Right forelimb (tissue), 1 donor: Measurements from ENCODE around the gene HTR7.
"Not testable (repeated sequence)": the region's sequence is repeated elsewhere in the genome, so short reads cannot be mapped to it uniquely, and the experiment has no call there.

ENCODE experiments used
- DNase-seq: peaks from one replicate; pipeline ENCODE4 v3.0.0-alpha.2; 2018

The HTR7 gene

DNA sequence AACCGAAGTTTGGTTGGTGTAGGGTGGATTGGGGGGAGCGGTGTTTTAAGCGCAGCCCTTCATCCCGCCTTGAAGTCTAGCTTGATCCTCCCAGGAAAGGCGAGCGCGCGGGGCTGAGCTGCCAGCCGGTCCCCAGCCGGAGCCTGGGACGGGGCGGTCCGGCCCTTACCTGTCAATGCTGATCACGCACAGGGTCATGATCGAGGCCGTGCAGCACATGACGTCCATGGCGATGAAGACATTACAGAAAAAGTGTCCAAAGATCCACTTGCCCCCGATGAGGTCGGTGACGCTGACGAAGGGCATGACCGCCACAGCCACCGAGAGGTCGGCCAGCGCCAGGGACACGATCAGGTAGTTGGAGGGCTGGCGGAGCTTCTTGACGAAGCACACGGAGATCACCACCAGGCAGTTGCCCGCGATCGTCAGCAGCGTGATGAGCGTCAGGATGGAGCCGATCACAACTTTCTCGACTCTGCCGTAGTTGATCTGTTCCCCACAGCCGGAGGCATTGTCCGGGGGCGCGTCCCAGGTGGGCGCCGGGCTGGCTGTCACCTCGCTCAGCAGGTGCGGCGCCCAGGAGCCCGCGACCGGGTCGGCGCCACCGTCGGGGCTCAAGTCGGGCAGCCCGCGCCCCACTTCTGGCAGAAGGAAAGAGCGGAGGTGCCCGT, 740 bp downstream of the HTR7 start:
- DNase-seq, result no peak

DNA sequence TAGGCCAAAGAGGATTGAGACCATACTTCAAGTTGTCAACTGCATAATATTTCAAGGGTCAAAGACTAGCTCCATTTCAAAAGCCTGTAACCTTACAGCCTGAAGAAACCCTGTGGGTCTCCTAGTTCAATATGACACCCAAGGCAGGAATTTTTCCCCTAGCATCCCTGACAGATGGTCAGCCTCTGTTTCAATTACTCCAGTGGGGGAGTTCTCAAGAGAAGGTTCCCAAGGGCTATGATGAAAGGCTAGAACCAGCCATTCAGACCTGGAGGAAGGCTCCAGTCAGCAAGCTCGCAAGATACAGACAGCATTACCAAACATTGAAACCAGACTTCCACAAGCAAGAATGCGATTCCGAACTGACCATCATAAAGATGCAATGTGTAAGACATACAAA, 1.6 kb downstream of the HTR7 start:
- DNase-seq, result no peak

DNA sequence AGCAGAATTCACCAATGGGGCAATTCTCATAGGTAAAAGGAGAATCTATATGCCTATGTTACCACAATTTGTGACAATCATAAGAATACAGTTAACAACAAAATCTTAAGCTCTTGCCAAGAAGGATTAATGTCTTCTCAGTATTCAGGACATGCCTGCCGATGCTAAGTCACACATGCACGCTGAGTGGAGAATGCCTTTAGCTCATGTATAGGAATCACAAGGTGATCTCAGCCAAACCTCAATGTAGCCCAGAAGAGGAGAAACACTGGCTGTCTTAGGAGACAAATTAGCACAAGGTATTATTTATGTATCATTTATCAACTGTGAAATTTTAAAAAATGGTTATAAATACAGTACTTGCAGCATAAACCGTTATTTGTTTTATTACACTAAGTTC, 2.7 kb downstream of the HTR7 start:
- no peak for DNase-seq

DNA sequence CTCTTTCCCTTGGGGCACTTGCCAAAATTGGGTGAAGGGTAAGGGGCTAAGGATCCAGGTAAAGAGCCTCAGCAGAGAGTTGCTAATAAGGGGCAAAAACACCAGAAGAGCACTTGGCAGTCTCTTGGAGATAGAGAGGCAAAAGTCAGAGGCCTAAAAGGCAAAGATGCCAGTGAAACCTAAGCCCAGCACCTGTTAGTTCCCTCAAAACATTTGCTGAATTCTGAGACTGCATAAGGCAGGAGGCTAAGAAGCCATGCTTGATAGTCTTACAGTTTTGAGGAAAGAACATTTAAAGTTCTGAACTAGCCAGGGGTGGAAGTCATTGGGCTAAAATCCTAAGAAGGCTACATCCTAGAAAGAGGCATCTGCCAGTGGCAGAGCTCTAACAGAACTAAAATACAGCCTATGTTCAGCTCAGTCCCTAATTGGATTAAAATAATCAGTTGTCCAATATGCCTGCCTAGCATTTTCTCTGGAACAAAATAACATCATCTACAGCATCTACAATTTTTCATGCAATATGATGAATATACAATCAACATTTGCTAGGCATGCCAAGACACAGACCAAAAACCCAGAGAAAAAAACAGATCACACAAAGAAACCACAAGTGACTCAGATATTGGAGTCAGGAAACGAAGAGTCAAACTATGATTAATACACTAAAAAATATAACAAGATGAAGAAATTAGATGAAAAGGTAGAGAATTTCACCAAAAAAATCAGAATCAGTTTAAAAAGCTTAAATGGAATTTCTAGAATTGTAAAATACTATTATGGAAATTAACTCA, 7.7 kb downstream of the HTR7 start:
- no peak for DNase-seq

DNA sequence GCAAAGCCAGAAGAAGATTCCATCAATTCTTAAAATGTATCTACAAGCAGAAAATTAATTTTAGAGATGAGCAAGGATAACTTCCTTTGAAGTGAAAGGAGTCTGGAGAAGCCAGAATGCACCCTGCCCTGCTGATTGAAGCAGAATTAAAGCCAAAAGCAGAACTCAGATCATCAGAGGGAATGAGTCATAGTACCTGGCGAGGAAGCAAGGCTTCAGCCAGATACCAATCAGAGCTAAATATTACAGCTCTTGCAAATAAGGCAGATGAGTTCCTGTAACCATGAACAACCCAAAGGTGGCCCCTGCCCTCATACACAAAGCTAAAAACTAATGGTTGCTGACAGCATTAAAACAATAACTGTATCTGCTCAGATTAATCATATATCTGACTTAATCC, 10.4 kb downstream of the HTR7 start:
- no peak for DNase-seq

DNA sequence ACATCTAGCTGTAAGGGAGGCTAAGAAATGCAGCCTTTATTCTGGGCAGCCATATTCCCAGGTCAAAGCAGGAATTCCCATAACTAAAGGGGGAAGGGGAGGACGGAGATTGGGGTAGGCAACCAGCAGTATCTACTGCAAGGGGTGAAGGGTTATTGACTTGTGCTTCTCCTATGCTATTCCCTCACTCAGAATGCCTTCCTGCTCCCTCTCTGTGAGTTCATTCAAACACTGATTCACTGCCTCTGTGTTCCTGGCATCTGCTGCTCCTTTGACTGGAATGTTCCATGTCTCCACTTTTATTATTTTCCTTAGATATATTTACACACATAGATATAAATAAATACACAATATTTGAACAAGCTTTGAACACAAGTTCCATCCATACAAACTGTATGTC, 11.1 kb downstream of the HTR7 start:
- no peak for DNase-seq

DNA sequence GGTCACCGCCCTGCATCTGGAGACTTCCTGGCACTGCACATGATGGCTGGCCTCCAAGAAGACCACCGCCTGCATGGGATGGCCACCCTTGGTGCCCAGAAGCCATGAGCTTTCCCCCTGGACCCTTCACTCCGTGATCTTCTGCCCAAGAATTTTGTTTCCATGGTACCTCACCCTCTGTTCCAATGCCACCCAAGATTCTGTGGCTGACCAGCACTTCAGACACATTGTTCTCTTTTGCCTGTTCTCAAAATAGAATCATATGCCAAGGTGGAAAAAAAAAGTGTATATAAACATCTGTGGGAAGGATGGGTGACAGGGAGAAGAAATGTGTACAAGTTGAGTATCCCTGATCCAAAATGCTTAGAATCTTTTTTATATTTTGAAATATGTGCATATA, 12.1 kb downstream of the HTR7 start:
- no peak for DNase-seq

DNA sequence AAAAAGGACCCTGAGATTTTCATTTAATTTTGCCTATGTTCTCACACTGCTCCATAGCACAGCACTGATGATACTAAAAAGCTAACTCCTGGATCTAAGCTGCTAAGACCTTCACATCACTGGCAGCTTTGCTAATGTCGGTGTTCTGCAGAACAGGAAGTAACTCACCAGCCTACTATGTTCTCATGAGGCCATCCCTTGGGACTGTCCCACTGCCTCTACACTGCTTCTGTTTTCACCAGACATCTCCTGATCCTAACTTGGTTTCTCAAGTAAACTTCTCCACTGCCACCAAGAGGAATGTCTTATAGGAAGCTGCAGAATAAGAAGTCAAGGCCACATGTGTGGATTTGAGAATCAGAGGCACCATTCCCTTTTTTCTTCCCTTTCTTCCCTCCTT, 15.1 kb downstream of the HTR7 start:
- DNase-seq, result no peak

DNA sequence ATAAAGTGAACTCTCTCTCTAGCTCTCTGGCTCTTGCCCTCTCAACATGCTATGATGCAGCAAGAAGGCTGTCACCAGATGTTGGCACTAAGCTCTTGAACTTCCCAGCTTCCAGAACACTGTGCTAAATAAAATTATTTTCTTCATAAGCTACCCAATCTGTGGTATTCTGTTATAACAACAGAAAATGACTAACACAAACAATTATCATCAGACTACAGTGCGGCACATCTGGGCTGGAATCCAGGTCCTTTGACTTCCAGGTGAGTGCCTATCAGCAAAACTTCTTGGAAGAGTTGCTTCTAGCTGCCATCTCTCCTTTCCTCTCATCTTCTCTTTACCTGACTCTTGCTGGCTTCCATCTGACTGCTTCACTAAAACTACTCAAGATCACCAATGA, 20.4 kb downstream of the HTR7 start:
- no peak for DNase-seq

DNA sequence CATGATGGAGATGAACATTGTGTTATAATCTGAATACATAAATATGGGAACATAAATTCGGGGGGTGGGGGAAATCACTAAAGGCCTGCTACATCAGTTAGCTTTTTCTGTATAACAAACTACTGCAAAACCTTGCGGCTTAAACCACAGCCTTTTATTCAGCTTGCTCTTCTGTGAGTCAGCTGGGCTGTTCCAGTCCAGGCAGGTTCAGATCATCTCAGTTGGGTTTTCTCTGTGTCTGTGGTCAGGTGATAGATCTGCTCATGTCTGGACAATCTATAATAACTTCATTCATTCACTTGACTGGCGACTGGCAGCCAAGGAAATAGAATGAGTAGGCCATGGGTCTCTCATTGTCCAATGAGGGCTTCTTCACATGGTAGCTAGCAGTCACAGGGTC, 23.5 kb downstream of the HTR7 start:
- DNase-seq, result no peak

DNA sequence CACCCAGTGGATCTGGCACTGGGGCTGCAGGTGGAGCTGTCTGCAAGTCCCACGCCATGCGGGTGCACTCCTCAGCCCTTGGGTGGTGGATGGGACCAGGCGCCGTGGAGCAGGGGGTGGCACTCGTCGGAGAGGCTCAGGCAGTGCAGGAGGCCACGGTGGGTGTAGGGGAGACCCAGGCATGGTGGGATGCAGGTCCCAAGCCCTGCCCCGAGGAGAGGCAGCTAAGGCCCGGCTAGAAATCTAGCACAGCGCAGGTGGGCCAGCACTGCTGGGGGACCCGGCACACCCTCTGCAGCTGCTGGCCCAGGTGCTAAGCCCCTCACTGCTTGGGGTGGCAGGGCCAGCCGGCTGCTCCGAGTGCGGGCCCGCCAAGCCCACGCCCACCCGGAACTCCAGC, 25.7 kb downstream of the HTR7 start:
- DNase-seq, result no peak

DNA sequence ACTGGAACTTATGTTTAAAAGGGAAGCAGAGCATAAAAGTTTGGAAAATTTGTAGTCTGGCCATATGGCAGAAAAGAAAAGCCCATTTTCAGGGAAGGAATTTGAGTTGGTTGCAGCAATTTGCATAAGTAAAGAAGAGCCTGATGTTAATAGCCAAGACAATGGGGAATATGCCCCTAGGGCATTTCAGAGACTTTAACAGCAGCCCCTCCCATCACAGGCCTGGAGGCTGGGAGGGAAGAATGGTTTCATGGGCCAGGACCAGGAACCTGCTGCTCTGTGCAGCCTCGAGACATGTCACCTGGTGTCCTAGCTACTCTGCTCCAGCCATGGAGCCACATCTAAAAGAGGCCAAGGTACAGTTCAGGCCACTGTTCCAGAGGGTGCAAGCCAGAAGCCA, 35.3 kb downstream of the HTR7 start:
- no peak for DNase-seq

DNA sequence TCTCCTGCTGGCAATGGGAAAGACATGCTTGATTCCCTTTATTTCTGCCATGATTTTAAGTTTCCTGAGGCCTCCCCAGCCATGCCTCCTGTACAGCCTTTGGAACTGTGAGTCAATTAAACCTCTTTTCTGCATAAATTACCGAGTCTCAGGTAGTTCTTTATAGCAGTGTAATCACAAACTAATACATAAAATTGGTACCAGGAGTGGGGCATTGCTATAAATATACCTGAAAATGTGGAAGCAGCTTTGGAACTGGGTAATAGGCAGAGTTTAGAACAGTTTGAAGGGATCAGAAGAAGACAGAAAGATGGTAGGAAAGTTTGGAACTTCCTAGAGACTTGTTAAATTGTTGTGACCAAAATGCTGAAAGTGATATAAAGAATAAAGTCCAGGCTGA, 36.0 kb downstream of the HTR7 start:
- DNase-seq, result not testable (repeated sequence)

DNA sequence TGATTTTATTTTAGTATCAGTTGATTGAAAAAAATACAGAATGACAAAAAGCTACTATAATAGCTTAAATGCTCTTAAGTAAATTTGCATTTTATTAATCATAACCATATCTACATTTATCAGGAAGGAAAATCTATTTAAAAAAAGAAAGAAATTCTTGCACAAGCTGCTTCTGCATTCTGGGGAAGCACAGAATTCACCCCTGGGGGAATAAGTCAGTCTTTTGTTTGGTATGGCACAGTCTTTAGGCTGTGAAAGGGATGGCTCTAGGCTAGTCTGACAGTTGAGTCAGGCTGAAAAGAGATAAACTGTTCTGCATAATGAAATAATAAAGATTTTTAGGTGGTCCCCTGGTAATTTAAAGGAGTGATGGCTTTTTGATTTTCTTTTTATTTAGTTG, 37.9 kb downstream of the HTR7 start:
- DNase-seq, result no peak

DNA sequence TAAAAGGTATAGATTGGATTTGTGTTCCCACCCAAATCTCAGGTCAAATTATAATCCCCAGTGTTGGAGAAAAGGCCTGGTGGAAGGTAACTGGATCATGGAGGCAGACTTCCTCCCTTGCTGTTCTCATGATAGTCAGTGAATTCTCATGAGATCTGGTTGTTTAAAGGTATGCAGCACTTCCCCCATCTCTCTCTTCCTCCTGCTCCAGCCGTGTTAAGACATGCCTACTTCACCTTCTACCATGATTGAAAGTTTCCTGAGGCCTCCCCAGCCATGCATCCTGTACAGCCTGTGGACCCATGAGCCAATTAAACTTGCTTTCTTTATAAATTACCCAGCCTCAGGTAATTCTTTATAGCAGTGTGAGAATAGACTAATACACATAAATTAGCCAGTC, 39.1 kb downstream of the HTR7 start:
- no peak for DNase-seq

DNA sequence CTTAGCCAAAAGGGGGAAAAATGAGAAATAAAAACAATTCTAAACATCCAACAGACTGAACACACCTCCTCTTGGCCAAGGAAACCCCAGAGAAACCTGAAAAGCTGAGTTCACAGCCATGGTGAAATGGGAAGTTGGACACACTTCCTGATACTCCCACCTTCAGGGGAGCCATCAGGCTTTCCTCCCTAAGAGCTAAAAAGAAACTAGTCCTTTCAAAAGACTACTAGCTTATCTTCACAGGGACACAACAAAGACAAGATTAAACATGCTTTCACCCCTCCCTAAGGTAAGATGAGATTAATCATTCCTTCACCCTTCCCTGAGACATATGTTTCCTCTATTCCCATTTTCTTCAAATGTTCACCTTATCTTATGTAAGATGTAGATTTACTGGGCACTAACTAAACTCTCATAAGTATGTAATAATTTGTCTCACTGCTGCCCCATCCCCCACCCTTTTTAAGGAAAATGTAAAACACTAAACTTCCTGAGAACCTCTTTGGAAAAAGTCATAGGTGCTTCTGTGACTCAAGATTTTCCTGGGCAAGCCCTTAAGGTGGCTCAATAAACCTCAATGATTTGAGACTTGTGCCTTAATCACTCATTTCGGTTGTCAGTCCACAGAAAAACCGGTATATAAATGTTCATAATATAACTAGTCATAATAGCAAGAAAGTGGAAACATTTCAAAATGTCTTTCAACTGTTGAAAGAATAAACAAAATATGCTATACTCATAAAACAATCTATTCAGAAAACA, 40.5 kb downstream of the HTR7 start:
- no peak for DNase-seq

DNA sequence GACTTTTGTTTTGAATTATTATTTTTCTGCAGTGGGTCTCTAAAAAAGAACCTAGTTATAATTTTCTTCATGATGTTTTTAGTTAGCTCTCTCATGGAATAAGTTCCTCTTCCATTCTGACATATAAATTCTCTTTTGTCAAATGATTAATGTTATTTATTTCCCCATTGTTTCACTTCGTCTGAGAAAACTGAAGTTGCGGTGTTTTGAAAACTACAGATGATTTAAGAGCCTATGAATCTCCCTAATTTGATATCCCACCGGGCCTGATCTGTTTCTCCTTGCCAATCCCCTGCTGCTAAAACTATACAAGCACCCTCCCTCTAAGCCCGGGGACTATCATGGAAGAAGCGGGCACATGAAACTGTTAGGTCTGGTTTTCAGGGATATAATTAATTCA, 41.4 kb downstream of the HTR7 start:
- DNase-seq, result no peak

DNA sequence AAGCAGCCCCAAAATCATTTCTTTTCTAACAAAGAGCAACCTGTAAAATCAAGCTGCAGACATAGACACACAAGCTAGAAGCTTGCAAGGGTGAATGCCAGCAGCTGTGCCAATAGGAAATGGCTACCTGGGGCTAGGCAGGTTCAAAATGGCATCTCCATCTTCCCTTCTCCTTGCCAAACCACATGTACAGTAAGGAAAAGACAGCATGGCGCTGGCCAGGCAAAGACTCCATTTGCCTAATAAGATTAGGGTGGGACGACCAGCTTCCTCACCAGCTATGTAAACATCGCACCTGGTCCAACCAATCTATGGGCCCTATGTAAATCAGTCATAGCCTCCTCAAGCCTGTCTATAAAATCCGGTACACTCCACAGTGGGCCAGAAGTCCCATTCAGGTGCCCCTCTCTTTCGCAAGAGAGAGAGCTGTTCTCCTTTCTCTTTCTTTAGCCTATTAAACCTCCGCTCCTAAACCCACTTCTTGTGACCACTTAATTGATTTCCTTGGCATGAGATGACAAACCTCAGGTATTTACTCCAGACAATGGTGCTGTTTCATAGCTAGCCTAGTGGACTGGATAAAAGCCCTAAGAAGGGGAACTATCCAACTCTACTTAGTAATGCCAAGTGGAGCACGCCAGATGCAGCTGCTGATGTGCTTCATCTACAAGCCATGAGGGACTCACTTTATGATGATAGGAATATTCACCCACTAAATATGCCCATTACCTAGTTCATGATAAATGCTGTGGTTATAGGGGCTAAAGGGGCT, 44.1 kb downstream of the HTR7 start:
- DNase-seq, result no peak

DNA sequence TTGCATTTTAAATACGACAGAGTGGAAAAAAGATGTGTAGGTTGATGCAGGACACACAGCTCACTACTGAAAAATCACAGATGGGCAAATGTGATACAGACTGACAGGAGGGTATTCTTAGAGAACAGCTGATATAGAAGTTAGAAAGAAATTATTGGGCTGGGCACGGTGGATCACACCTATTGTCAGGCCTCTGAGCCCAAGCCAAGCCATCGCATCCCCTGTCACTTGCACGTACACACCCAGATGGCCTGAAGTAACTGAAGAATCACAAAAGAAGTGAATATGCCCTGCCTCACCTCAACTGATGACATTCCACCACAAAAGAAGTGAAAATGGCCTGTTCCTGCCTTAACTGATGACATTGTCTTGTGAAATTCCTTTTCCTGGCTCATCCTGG, 50.7 kb downstream of the HTR7 start:
- not testable (repeated sequence) for DNase-seq

DNA sequence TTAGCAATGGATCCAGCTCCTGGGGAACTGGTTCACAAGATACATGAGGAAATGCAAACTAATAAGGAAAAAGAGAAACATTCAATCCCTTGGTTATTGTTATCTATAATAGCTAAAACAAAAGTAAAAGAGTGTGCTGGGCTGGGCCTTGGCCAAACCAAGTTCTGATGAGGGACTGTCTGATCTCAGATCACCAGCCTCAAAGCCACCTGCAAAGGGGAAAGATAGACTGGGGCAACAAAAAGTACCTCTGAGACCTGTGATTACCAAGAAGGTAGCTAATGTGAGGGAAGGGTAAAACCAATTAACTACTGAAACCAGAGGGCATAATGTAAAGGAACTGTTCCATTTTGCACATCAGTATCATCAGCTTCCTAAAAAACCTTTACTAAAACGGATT, 51.2 kb downstream of the HTR7 start:
- no peak for DNase-seq

DNA sequence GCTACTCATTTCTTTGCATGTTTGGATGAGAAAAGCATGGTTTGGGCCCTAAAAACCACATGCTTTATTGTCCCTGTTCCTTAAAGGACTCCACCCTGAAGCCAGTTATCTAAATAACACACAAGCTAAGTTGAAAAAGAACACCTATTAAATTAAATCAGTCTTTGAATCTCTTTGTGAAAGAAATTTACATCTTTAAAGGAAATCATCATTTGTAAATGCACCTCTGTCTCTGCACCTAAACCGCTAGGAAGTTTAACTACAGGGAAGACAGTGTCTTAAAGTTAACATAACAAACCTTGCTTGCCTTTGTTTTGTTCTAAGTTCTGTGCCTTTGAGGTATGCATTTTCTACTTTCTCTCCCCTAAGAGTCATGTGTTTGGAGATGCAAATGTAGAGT, 52.6 kb downstream of the HTR7 start:
- DNase-seq, result no peak

DNA sequence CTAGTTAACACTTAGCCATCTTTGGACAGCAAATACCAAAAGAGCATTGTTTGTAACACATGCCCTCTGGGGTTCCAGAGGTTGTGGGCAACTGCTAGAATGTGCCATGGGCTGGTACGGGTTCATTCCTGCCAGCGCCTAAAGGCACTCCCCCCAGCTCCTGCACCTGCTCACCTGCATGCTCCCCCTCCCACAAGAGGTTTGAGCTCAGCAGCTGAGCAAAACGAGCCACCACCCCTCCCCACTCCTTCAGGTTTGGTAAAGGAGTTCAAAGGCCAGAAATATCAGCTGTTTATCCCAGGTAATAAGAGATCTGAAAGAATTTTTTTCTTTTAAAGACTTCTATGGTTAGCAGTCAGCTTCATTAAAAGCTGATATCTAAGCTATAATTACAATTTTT, 53.5 kb downstream of the HTR7 start:
- DNase-seq, result no peak

DNA sequence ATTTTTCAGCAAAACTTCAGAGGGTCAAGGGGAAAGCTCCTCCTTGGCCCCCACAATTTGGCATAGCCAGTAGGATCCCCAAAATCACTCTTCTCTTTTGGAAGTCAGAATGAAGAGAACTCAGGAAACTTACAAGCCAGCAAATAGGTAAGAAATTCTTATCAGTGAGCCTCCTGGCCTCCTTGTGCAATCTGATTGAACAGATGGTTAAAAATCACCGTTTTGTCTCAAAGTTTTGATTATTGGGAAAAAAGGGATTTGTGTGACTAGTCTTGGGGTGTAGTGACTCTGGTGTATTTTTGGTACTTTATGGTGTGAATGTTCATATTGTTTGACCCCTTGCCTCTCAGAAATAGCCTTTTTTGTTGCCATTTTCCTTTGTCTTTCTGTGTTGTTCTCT, 56.2 kb downstream of the HTR7 start:
- no peak for DNase-seq
